Vagina (tissue), 2 donors: ENCODE results near the gene C11orf98. TPM values are rescaled to one million over a fixed set of nuclear protein-coding genes. Genes with fewer than 3 reads are reported as not detected.

Experiments used
- DNase-seq, 2 donors: peaks; one replicate each; pipeline ENCODE4 v3.0.0-alpha.2; 2017; ENCODE audit errors: extremely low spot score in 2 of 2
- H3K27ac ChIP-seq: fragments of 200-600 bp; sonication (generic); one replicate; pipeline ENCODE4 v1.5.1; 2019
- H3K27me3 ChIP-seq: fragments of 200-600 bp; sonication (generic); one replicate; pipeline ENCODE4 v1.5.1; 2019
- H3K36me3 ChIP-seq, 2 donors: fragments of 200-600 bp; sonication (generic); one replicate each; pipeline ENCODE4 v1.5.1; 2017 to 2019
- H3K4me1 ChIP-seq: fragments of 200-600 bp; sonication (generic); one replicate; pipeline ENCODE4 v1.5.1; 2019
- H3K4me3 ChIP-seq, 2 donors: fragments of 200-600 bp; sonication (generic); 1 replicate in 1 of 2; 2 replicates in 1 of 2; pipeline ENCODE4 v1.5.1; 2016 to 2019
- H3K9me3 ChIP-seq: fragments of 200-600 bp; sonication (generic); one replicate; pipeline ENCODE4 v1.5.1; 2019
- POLR2A ChIP-seq, 2 donors: fragments of 450-650 bp; IDR thresholded peaks; one replicate each; pipeline ENCODE4 v1.6.1; 2017; ENCODE audit warnings: antibody characterized with exemption in 2 of 2, mild to moderate bottlenecking in 2 of 2, moderate library complexity in 2 of 2
- POLR2AphosphoS5 ChIP-seq, 2 donors: sonication (generic); formaldehyde crosslinking; IDR thresholded peaks; one replicate each; pipeline ENCODE4 v1.9.0; 2017; ENCODE audit warnings: antibody characterized with exemption in 2 of 2, mild to moderate bottlenecking in 2 of 2, low read depth in 1 of 2; ENCODE audit not compliant: insufficient read depth in 1 of 2
- intact Hi-C: fragments of 100-400 bp; cut with DNase I; formaldehyde crosslinking; loops from one replicate; pipeline ENCODE4 v1.15.1; 2023
- total RNA-seq: library from RNA; depleted of rRNA; stranded (reverse); fragments of >200 nt; gene quantifications from one replicate; pipeline ENCODE4 v1.2.3, GENCODE V29; 2016
- TF ChIP-seq, protein P1 (sequence below), 3 experiments: fragments of 450-650 bp in 2 of 3; fragments of 200-600 bp in 1 of 3; sonication (generic) in 1 of 3; IDR thresholded peaks; one replicate each; pipeline ENCODE4 v1.5.1; 2017 to 2019; ENCODE audit warnings: antibody characterized with exemption in 3 of 3, mild to moderate bottlenecking in 2 of 3, moderate library complexity in 2 of 3

The C11orf98 gene
- total RNA-seq, 1 donor from 2014 or later: 44.2 TPM

DNA sequence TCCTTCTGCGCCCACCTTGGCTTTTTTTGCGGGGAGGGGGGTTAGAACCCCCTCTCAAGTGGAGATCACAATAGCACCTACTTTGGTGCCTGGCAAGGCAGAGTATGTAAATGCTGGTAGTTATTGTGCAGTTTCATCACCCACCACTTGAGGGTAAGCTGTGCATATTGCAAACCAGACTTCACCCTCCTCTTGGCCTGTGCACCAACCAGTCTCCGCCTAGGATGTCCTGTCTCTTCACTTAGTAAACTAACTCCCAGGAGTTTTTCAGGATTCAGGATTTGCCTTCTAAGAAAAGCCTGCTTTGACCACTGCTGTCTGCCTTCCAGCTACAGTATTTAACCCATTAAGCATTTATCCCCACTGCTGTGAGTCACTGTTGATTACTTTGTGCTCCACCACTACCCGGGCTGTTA lies 15.8 kb upstream of the C11orf98 start:
- no peak for DNase-seq
- H3K27ac ChIP-seq: no peak overlapping the region
- no peaks in the 10 kb centered on the region for H3K27me3 ChIP-seq
- no peaks in the 10 kb centered on the region for H3K9me3 ChIP-seq
- peaks cover 0 to 19% of the 10 kb centered on the region in 2 donors for H3K36me3 ChIP-seq
- peaks cover 28% of the 10 kb centered on the region for H3K4me1 ChIP-seq
- H3K4me3 ChIP-seq: no peak overlapping the region
- intact Hi-C loops: no loop called here
- TF ChIP-seq POLR2A (IDR thresholded peaks at IDR 0.05) (no peak), POLR2AphosphoS5 (IDR thresholded peaks at IDR 0.05; ENCODE audit: insufficient read depth in 1 of 2, low read depth in 1 of 2) (peak in 1 of 2 donors; percentile 30)
- TF ChIP-seq, protein P1, sequence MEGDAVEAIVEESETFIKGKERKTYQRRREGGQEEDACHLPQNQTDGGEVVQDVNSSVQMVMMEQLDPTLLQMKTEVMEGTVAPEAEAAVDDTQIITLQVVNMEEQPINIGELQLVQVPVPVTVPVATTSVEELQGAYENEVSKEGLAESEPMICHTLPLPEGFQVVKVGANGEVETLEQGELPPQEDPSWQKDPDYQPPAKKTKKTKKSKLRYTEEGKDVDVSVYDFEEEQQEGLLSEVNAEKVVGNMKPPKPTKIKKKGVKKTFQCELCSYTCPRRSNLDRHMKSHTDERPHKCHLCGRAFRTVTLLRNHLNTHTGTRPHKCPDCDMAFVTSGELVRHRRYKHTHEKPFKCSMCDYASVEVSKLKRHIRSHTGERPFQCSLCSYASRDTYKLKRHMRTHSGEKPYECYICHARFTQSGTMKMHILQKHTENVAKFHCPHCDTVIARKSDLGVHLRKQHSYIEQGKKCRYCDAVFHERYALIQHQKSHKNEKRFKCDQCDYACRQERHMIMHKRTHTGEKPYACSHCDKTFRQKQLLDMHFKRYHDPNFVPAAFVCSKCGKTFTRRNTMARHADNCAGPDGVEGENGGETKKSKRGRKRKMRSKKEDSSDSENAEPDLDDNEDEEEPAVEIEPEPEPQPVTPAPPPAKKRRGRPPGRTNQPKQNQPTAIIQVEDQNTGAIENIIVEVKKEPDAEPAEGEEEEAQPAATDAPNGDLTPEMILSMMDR (IDR thresholded peaks at IDR 0.05): peak in 2 of 3 experiments; percentile 21 to 38

GRCh38 chr11:62678770-62679696 lies 14.0 kb upstream of the C11orf98 start, which contains the start of gene UBXN1:
Gene UBXN1 (minus strand): TSS chr11:62679073. CDS start chr11:62678923, 150 bp downstream.
- intact Hi-C loops: no loop called here
- peaks cover 38% of the 10 kb centered on the region for H3K4me1 ChIP-seq
- DNase-seq: peak in 1 of 2 donors; percentile 96

DNA sequence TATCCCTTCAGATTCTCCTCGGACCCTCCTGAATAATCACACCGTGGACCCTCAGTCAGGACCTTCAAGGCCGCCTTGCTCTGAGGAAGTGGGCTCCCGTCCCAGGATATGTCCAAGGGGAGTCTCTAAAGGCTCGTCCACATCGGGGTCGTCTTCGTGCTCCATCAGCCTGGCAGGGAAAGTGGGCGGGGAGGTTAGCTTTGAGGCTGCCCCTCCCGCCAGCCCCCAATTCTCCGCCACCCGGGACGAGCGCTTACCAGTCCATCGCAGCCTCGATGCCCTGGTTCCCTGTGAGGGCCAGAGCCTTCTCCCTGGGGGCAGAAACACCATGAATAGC lies 13.4 kb upstream of the C11orf98 start:
- peaks cover 0 to 32% of the 10 kb centered on the region in 2 donors for H3K36me3 ChIP-seq
- DNase-seq: no peak
- H3K27ac ChIP-seq: peak overlapping the region; percentile 86
- TF ChIP-seq POLR2AphosphoS5 (IDR thresholded peaks at IDR 0.05; ENCODE audit: insufficient read depth in 1 of 2, low read depth in 1 of 2): no peak
- TF ChIP-seq POLR2A (IDR thresholded peaks at IDR 0.05): no peak
- TF ChIP-seq, protein P1 (IDR thresholded peaks at IDR 0.05): no peak
- H3K4me1 ChIP-seq: peaks cover 43% of the 10 kb centered on the region
- intact Hi-C loops: no loop called here
- no peaks in the 10 kb centered on the region for H3K9me3 ChIP-seq
- H3K27me3 ChIP-seq: no peaks in the 10 kb centered on the region
- H3K4me3 ChIP-seq: peak overlapping the region; percentile 95 to 98

More at GRCh38 chr11:62678770-62679696, 14.0 kb upstream of the C11orf98 start, which contains the start of gene UBXN1:
- no peaks in the 10 kb centered on the region for H3K27me3 ChIP-seq
- H3K4me3 ChIP-seq: peak within 1 kb of the TSS; percentile 95 to 98
- no peaks in the 10 kb centered on the region for H3K9me3 ChIP-seq
- TF ChIP-seq POLR2A (IDR thresholded peaks at IDR 0.05) (no peak), POLR2AphosphoS5 (IDR thresholded peaks at IDR 0.05; ENCODE audit: insufficient read depth in 1 of 2, low read depth in 1 of 2) (peak; percentile 95 to 96)
- H3K27ac ChIP-seq: peak within 1 kb of the TSS; percentile 86
- H3K36me3 ChIP-seq: peaks cover 0 to 27% of the 10 kb centered on the region in 2 donors

GRCh38 chr11:62677714-62678113 lies 12.7 kb upstream of the C11orf98 start:
- no peak for DNase-seq
- Histone ChIP-seq H3K4me3 (peak overlapping the region in 1 of 2 donors; percentile 95), H3K36me3 (peaks cover 0 to 32% of the 10 kb centered on the region in 2 donors), H3K9me3 (no peaks in the 10 kb centered on the region), H3K27me3 (no peaks in the 10 kb centered on the region), H3K27ac (no peak overlapping the region), H3K4me1 (peaks cover 50% of the 10 kb centered on the region)
- TF ChIP-seq POLR2A (IDR thresholded peaks at IDR 0.05): no peak
- TF ChIP-seq POLR2AphosphoS5 (IDR thresholded peaks at IDR 0.05; ENCODE audit: insufficient read depth in 1 of 2, low read depth in 1 of 2): no peak
- TF ChIP-seq, protein P1 (IDR thresholded peaks at IDR 0.05): no peak
- intact Hi-C loops: no loop called here

GRCh38 chr11:62677156-62677555 lies 12.1 kb upstream of the C11orf98 start:
- Histone ChIP-seq H3K4me1 (peaks cover 56% of the 10 kb centered on the region), H3K9me3 (no peaks in the 10 kb centered on the region), H3K4me3 (no peak overlapping the region), H3K27me3 (no peaks in the 10 kb centered on the region), H3K36me3 (peaks cover 0 to 32% of the 10 kb centered on the region in 2 donors), H3K27ac (no peak overlapping the region)
- intact Hi-C loops: no loop called here
- TF ChIP-seq, protein P1 (IDR thresholded peaks at IDR 0.05): no peak
- TF ChIP-seq POLR2AphosphoS5 (IDR thresholded peaks at IDR 0.05; ENCODE audit: insufficient read depth in 1 of 2, low read depth in 1 of 2): no peak
- TF ChIP-seq POLR2A (IDR thresholded peaks at IDR 0.05): no peak
- no peak for DNase-seq
